ENCODE data around the gene ZNF787. TPM values are rescaled to one million over a fixed set of nuclear protein-coding genes. Genes with fewer than 3 reads are reported as not detected.
A peak's percentile ranks its signal among the peaks of the same experiment; 100 is the strongest.

The ZNF787 gene
- total RNA-seq, 1 donor, result 25.0 TPM

DNA sequence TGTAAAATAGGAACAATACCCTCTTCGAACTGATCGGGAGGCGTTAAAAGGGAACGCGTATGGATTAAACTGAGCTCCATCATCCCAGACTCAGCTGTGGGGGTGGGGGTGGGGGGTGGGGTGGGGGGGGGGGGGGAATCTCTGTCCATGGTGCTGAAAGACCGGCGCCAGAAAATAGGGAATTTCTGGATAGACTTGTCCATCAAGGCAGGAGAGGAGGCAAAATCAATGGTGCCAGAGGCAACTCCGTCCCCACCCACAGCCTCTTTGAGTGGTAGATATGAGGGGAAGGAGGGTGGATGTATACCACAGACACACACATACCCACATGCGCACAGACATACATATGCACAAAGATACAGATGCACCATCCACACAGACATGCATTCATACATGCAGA lies 37.4 kb downstream of the ZNF787 start:
- Histone ChIP-seq H3K4me1 (ENCODE audit: insufficient read depth, low read length) (peaks cover 10% of the 10 kb centered on the region), H3K9me3 (ENCODE audit: low read depth, low read length) (no peaks in the 10 kb centered on the region), H3K27me3 (ENCODE audit: insufficient read depth, low read length) (no peaks in the 10 kb centered on the region), H3K4me3 (ENCODE audit: low read length) (no peak overlapping the region)

DNA sequence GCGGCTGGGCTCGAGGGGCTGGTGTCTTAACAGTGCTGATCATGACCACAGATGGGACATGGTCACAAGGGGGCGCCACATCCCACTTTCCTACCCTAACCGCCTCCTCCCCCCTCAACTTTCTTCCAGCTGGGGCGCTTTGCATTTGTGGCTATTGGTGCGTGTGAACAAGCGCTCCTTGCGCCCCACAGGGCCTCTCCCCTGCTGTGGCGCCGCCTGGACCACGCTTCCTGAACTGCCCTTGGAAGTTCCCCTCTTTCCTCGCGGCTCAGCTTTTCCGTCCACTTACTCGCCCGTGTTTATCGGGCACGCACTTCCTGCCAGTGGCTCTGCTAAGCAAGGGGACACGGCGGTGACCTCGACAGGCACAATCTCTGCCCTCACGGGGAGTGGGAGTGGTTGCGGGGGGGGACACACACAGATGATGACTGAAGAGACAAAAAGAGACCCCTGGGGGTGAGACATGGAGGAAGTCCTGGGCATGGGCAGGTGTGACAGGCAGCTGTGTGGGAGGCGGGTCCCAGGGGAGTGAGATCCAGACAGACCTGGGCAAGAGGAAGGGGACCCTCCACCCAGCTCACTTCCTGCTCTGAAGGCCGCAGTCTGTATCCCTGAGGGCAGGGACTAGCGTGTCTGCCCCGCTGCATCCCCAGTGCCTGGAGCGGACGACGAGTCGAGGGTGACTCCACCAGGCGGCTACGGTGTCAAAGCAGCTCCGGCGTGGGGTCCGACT lies 40.3 kb downstream of the ZNF787 start:
- H3K4me1 ChIP-seq (ENCODE audit: insufficient read depth, low read length), result peaks cover 10% of the 10 kb centered on the region
- H3K9me3 ChIP-seq (ENCODE audit: low read depth, low read length), result no peaks in the 10 kb centered on the region
- no peaks in the 10 kb centered on the region for H3K27me3 ChIP-seq (ENCODE audit: insufficient read depth, low read length)
- H3K4me3 ChIP-seq (ENCODE audit: low read length), result peak overlapping the region; percentile 10

DNA sequence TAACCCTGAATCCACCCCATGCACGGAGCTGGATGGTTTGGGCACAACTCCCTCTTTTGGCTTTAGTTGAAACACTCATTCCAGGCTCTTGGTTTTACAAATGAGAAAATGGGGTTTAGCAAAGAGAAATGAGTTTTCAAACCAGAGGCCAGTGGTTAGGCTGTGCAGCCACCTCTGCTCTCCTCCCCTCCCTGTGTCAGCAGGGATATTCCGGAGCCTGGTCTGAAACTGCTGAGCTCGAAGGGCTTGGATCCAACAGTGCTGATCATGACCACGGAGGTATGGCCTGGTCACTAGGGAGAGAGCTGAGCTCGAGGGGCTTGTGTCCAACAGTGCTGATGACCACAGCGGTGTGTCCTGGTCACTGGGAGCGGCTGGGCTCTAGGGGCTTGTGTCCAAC lies 41.5 kb downstream of the ZNF787 start:
- Histone ChIP-seq H3K27me3 (ENCODE audit: insufficient read depth, low read length) (no peaks in the 10 kb centered on the region), H3K4me1 (ENCODE audit: insufficient read depth, low read length) (peaks cover 10% of the 10 kb centered on the region), H3K4me3 (ENCODE audit: low read length) (no peak overlapping the region), H3K9me3 (ENCODE audit: low read depth, low read length) (no peaks in the 10 kb centered on the region)

GRCh38 chr19:56076498-56076897 lies 44.6 kb downstream of the ZNF787 start:
- Histone ChIP-seq H3K9me3 (ENCODE audit: low read depth, low read length) (no peaks in the 10 kb centered on the region), H3K4me1 (ENCODE audit: insufficient read depth, low read length) (peaks cover 9% of the 10 kb centered on the region), H3K4me3 (ENCODE audit: low read length) (no peak overlapping the region), H3K27me3 (ENCODE audit: insufficient read depth, low read length) (no peaks in the 10 kb centered on the region)

GRCh38 chr19:56071151-56071550 lies 49.9 kb downstream of the ZNF787 start:
- Histone ChIP-seq H3K9me3 (ENCODE audit: low read depth, low read length) (no peaks in the 10 kb centered on the region), H3K4me1 (ENCODE audit: insufficient read depth, low read length) (peaks cover 9% of the 10 kb centered on the region), H3K27me3 (ENCODE audit: insufficient read depth, low read length) (no peaks in the 10 kb centered on the region), H3K4me3 (ENCODE audit: low read length) (no peak overlapping the region)

DNA sequence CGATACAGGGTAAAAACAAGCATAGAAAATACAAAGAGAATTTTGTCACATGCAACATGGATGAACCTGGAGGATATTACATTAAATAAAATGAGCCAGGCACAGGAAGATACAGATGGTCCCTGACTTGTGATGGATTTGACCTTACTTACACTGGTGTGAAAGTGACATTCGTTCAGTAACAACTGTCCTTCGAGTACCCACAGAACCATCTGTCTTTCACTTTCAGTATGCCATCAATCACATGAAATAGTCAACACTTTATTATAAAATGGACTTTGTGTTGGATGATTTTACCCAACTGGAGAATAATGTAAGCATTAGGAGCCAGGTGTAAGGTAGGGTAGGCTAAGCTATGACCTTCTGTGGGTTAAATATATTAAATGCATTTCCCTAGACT lies 51.5 kb downstream of the ZNF787 start:
- no peaks in the 10 kb centered on the region for H3K27me3 ChIP-seq (ENCODE audit: insufficient read depth, low read length)
- no peak overlapping the region for H3K4me3 ChIP-seq (ENCODE audit: low read length)
- peaks cover 10% of the 10 kb centered on the region for H3K4me1 ChIP-seq (ENCODE audit: insufficient read depth, low read length)
- H3K9me3 ChIP-seq (ENCODE audit: low read depth, low read length), result no peaks in the 10 kb centered on the region

GRCh38 chr19:56066152-56067023 lies 54.7 kb downstream of the ZNF787 start:
- no peak overlapping the region for H3K4me3 ChIP-seq (ENCODE audit: low read length)
- peaks cover 10% of the 10 kb centered on the region for H3K4me1 ChIP-seq (ENCODE audit: insufficient read depth, low read length)
- H3K9me3 ChIP-seq (ENCODE audit: low read depth, low read length), result no peaks in the 10 kb centered on the region
- H3K27me3 ChIP-seq (ENCODE audit: insufficient read depth, low read length), result no peaks in the 10 kb centered on the region

- no peak overlapping the region for H3K4me3 ChIP-seq (ENCODE audit: low read length)
- no peaks in the 10 kb centered on the region for H3K9me3 ChIP-seq (ENCODE audit: low read depth, low read length)
- no peaks in the 10 kb centered on the region for H3K27me3 ChIP-seq (ENCODE audit: insufficient read depth, low read length)
- no peaks in the 10 kb centered on the region for H3K4me1 ChIP-seq (ENCODE audit: insufficient read depth, low read length)
Observed at GRCh38 chr19:56053596-56053995, 67.5 kb downstream of the ZNF787 start.

Other genes with a start within 250 kb of the ZNF787 start
- under 0.01 TPM for gene NLRP13, start 189.0 kb downstream of the ZNF787 start, total RNA-seq
- gene NLRP8, start 173.5 kb downstream of the ZNF787 start, total RNA-seq, result not detected
- gene NLRP5, start 134.5 kb downstream of the ZNF787 start, total RNA-seq, result not detected
- 4.1 TPM for gene ZNF444, start 20.0 kb upstream of the ZNF787 start, total RNA-seq
- gene GALP, start 54.7 kb upstream of the ZNF787 start, total RNA-seq, result not detected
- gene ZSCAN5B, start 76.5 kb upstream of the ZNF787 start, total RNA-seq, result not detected
- not detected for gene ZSCAN5C, start 81.0 kb upstream of the ZNF787 start, total RNA-seq
- not detected for gene EDDM13, start 151.5 kb upstream of the ZNF787 start, total RNA-seq
- gene ZSCAN5A, start 193.5 kb upstream of the ZNF787 start, total RNA-seq, result 4.5 TPM

Measured in mononuclear cell (primary cell).